HG03095 (cell line): Measurements from ENCODE around the gene ARHGAP9.
"Not testable (repeated sequence)": the region's sequence is repeated elsewhere in the genome, so short reads cannot be mapped to it uniquely, and the experiment has no call there.

Experiments
- ATAC-seq: cut with Tn5 transposase; IDR thresholded peaks from one replicate; pipeline ENCODE4 v1.9.1; 2021; ENCODE audit warnings: moderate library complexity; ENCODE audit not compliant: unreplicated experiment

Gene ARHGAP9

GRCh38 chr12:57439762-57440266 lies 39.9 kb downstream of the ARHGAP9 start:
- ATAC-seq = no peak

GRCh38 chr12:57438400-57438799 lies 41.3 kb downstream of the ARHGAP9 start:
- ATAC-seq = no peak

- no peak for ATAC-seq
Observed at GRCh38 chr12:57435293-57435692, 44.4 kb downstream of the ARHGAP9 start.

GRCh38 chr12:57434517-57435223 lies 45.0 kb downstream of the ARHGAP9 start, which contains the start of gene INHBC:
Gene INHBC, plus strand, starts transcription at chr12:57434784. Its CDS starts 103 bp downstream, at chr12:57434887.
- ATAC-seq = no peak

- ATAC-seq = no peak
Observed at GRCh38 chr12:57433370-57433769, 46.3 kb downstream of the ARHGAP9 start.

- no peak for ATAC-seq
Observed at GRCh38 chr12:57431654-57432188, 47.9 kb downstream of the ARHGAP9 start.

GRCh38 chr12:57430931-57431566 lies 48.6 kb downstream of the ARHGAP9 start, which contains the start of gene R3HDM2:
Gene R3HDM2, minus strand, starts transcription at chr12:57431043. Its CDS starts 120,615 bp downstream, at chr12:57310428.
- peak; percentile 92 for ATAC-seq

GRCh38 chr12:57430112-57430930 lies 49.3 kb downstream of the ARHGAP9 start:
- ATAC-seq = peak; percentile 39

GRCh38 chr12:57429473-57430111 lies 50.1 kb downstream of the ARHGAP9 start:
- ATAC-seq = no peak

GRCh38 chr12:57428965-57429364 lies 50.7 kb downstream of the ARHGAP9 start:
- no peak for ATAC-seq

GRCh38 chr12:57426948-57427347 lies 52.7 kb downstream of the ARHGAP9 start:
- ATAC-seq = not testable (repeated sequence)
